Measurements from ENCODE around the gene ZDHHC14.
"Not testable (repeated sequence)": the region's sequence is repeated elsewhere in the genome, so short reads cannot be mapped to it uniquely, and the experiment has no call there.

DNA sequence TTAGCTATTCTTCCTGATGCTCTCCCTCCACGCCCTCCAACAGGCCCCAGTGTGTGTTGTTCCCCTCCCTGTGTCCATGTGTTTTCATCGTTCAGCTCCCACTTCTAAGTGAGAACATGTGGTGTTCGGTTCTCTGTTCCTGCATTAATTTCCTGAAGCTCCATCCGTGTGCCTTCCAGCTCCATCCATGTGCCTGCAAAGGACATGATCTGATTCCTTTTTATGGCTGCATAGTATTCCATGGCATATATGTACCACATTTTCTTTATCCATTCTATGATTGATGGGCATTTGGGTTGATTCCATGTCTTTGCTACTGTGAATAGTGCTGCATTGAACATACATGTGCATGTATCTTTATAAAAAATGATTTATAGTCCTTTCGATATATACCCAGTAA, 27.4 kb downstream of the ZDHHC14 start:
- TF ChIP-seq, protein P1, sequence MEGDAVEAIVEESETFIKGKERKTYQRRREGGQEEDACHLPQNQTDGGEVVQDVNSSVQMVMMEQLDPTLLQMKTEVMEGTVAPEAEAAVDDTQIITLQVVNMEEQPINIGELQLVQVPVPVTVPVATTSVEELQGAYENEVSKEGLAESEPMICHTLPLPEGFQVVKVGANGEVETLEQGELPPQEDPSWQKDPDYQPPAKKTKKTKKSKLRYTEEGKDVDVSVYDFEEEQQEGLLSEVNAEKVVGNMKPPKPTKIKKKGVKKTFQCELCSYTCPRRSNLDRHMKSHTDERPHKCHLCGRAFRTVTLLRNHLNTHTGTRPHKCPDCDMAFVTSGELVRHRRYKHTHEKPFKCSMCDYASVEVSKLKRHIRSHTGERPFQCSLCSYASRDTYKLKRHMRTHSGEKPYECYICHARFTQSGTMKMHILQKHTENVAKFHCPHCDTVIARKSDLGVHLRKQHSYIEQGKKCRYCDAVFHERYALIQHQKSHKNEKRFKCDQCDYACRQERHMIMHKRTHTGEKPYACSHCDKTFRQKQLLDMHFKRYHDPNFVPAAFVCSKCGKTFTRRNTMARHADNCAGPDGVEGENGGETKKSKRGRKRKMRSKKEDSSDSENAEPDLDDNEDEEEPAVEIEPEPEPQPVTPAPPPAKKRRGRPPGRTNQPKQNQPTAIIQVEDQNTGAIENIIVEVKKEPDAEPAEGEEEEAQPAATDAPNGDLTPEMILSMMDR (IDR thresholded peaks at IDR 0.05): not testable (repeated sequence)
- not testable (repeated sequence) for TF ChIP-seq POLR2A, EP300 (IDR thresholded peaks at IDR 0.05)
